ENCODE results near the gene FSD2.

DNA sequence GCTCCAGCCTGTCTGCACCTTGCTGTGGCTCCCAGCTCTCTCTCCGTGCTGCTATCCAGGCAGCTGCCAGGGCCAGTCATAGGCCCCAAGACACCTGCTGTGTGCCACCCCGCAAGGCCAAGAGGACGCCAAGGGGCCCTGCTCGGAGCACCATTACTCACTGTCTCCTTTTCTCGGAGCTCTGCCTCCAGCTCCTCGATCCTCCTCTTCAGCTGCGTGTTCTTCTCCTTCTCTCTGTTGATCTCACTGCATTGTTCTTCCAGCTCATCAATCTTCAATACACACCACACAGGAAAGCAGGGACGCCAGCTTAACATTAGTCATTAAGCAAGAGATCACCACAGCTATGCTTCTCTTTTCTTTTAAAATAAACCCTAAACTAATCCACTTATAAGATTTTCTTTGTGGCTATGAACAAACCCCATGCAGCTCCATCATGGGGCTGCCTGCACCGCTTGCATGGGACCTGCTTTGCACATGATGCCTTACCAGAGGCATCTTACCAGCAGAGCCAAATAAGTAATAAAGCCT, 46.2 kb upstream of the FSD2 start:
- TF ChIP-seq EZH2 (IDR thresholded peaks at IDR 0.05; ENCODE audit: low read length, unreplicated experiment), result no peak
- TF ChIP-seq, protein P1, sequence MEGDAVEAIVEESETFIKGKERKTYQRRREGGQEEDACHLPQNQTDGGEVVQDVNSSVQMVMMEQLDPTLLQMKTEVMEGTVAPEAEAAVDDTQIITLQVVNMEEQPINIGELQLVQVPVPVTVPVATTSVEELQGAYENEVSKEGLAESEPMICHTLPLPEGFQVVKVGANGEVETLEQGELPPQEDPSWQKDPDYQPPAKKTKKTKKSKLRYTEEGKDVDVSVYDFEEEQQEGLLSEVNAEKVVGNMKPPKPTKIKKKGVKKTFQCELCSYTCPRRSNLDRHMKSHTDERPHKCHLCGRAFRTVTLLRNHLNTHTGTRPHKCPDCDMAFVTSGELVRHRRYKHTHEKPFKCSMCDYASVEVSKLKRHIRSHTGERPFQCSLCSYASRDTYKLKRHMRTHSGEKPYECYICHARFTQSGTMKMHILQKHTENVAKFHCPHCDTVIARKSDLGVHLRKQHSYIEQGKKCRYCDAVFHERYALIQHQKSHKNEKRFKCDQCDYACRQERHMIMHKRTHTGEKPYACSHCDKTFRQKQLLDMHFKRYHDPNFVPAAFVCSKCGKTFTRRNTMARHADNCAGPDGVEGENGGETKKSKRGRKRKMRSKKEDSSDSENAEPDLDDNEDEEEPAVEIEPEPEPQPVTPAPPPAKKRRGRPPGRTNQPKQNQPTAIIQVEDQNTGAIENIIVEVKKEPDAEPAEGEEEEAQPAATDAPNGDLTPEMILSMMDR (conservative IDR thresholded peaks at IDR 0.05; ENCODE audit: low read depth, low read length), result no peak

All from PC-3 (cell line).